Measurements from ENCODE around the gene PPP2R5D.

DNA sequence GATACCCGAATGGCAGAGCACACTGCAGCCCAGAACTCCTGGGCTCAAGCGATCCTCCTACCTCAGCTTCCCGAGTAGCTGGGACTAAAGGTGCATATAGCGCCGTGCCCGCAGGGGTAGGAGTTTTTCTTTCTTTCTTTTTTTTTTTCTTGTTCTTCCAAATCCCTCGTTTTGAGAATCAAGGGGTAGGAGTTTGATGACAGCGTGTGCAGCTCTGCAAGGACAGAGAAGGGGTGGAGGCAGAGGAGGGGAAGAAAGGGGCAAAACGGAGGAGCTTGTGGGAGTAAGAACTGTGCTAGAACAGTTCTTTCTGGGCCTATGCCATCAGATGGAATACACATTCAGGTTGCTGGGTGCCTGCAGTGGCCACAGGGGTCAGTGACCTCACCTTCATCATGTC, 52.3 kb downstream of the PPP2R5D start:
- TF ChIP-seq, protein P1, sequence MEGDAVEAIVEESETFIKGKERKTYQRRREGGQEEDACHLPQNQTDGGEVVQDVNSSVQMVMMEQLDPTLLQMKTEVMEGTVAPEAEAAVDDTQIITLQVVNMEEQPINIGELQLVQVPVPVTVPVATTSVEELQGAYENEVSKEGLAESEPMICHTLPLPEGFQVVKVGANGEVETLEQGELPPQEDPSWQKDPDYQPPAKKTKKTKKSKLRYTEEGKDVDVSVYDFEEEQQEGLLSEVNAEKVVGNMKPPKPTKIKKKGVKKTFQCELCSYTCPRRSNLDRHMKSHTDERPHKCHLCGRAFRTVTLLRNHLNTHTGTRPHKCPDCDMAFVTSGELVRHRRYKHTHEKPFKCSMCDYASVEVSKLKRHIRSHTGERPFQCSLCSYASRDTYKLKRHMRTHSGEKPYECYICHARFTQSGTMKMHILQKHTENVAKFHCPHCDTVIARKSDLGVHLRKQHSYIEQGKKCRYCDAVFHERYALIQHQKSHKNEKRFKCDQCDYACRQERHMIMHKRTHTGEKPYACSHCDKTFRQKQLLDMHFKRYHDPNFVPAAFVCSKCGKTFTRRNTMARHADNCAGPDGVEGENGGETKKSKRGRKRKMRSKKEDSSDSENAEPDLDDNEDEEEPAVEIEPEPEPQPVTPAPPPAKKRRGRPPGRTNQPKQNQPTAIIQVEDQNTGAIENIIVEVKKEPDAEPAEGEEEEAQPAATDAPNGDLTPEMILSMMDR (IDR thresholded peaks at IDR 0.05; ENCODE audit: low read length): no peak
- TF ChIP-seq EZH2 (IDR thresholded peaks at IDR 0.05; ENCODE audit: borderline replicate concordance, low read length): no peak

Measured in OCI-LY1 (cell line).